SK-N-SH (cell line): ENCODE measurements around the gene OR56A5. TPM values are rescaled to one million over a fixed set of nuclear protein-coding genes. Genes with fewer than 3 reads are reported as not detected.

Source experiments
- CTCF ChIA-PET: fragments of 300-600, 350-600 bp; formaldehyde crosslinking; extraction: SDS; loops from one replicate; lab custom pipeline; 2021; lab: Yijun Ruan, JAX
- POLR2A ChIA-PET: fragments of 350-600 bp; sonication (Branson Sonifier 250); formaldehyde crosslinking; extraction: SDS; loops from one replicate; lab custom pipeline; 2020; ENCODE audit warnings: antibody characterized with exemption, inconsistent platforms; lab: Yijun Ruan, JAX
- DNase-seq: peaks from one replicate; pipeline ENCODE4 v3.0.0; 2012
- H2AFZ ChIP-seq: fragments of 200-600 bp; sonication (generic); 2 replicates; pipeline ENCODE4 v1.8.1; 2016; ENCODE audit warnings: antibody characterized with exemption, mild to moderate bottlenecking, low read depth
- H3F3A ChIP-seq: fragments of 200-600 bp; sonication (generic); replicated peaks from 2 replicates; pipeline ENCODE3; 2016; ENCODE audit warnings: antibody characterized with exemption, mild to moderate bottlenecking; ENCODE audit not compliant: insufficient read depth
- H3K27ac ChIP-seq, 2 experiments: fragments of 200-500 bp in 1 of 2; fragments of 200-600 bp in 1 of 2; sonication (Bioruptor generic) in 1 of 2; sonication (generic), shearing (Covaris generic) in 1 of 2; 2 replicates each; pipeline versions ENCODE4 v1.5.1 to v1.6.1; 2014 to 2016; ENCODE audit warnings: low read depth in 2 of 2, inconsistent platforms in 1 of 2, low read length in 1 of 2, mild to moderate bottlenecking in 1 of 2, mixed read lengths in 1 of 2
- H3K27me3 ChIP-seq: fragments of 200-600 bp; sonication (generic), shearing (Covaris generic); 2 replicates; pipeline ENCODE4 v1.6.1; 2016; ENCODE audit warnings: mixed run types; ENCODE audit not compliant: insufficient read depth
- H3K36me3 ChIP-seq, 2 experiments: fragments of 200-500 bp in 1 of 2; fragments of 200-600 bp in 1 of 2; sonication (Bioruptor generic) in 1 of 2; sonication (generic) in 1 of 2; replicated peaks in 1 of 2; 2 replicates each; pipeline versions ENCODE3 to v1.5.1; 2014 to 2016; ENCODE audit warnings: low read length in 1 of 2, mild to moderate bottlenecking in 1 of 2; ENCODE audit not compliant: insufficient read depth in 2 of 2, control insufficient read depth in 1 of 2
- H3K4me1 ChIP-seq, 2 experiments: fragments of 200-500 bp in 1 of 2; fragments of 200-600 bp in 1 of 2; sonication (Bioruptor generic) in 1 of 2; sonication (generic), shearing (Covaris generic) in 1 of 2; 2 replicates each; pipeline versions ENCODE4 v1.5.1 to v1.6.1; 2014 to 2016; ENCODE audit warnings: low read depth in 1 of 2, low read length in 1 of 2, mixed run types in 1 of 2; ENCODE audit not compliant: insufficient read depth in 2 of 2, control insufficient read depth in 1 of 2
- H3K4me2 ChIP-seq: fragments of 200-600 bp; sonication (generic), shearing (Covaris generic); 2 replicates; pipeline ENCODE4 v1.6.1; 2017; ENCODE audit warnings: mixed run types
- H3K4me3 ChIP-seq, 2 experiments: fragments of 200-500 bp in 1 of 2; fragments of 200-600 bp in 1 of 2; sonication (Bioruptor generic) in 1 of 2; sonication (generic), shearing (Covaris generic) in 1 of 2; 2 replicates each; pipeline versions ENCODE4 v1.5.1 to v1.8.1; 2014 to 2016; ENCODE audit warnings: low read depth in 2 of 2, inconsistent platforms in 1 of 2, low read length in 1 of 2, mild to moderate bottlenecking in 1 of 2, mixed read lengths in 1 of 2, moderate library complexity in 1 of 2
- H3K79me2 ChIP-seq: fragments of 200-600 bp; sonication (generic); 2 replicates; pipeline ENCODE4 v1.8.1; 2017; ENCODE audit warnings: mild to moderate bottlenecking; ENCODE audit not compliant: insufficient read depth
- H3K9ac ChIP-seq: fragments of 200-600 bp; sonication (generic); 2 replicates; pipeline ENCODE4 v1.6.1; 2017; ENCODE audit warnings: mixed run types
- H3K9me2 ChIP-seq: fragments of 200-600 bp; sonication (generic); 2 replicates; pipeline ENCODE4 v1.6.1; 2017; ENCODE audit warnings: mixed run types
- H3K9me3 ChIP-seq: fragments of 200-600 bp; sonication (generic); 2 replicates; pipeline ENCODE4 v1.6.1; 2017; ENCODE audit warnings: mixed run types, mild to moderate bottlenecking, moderate library complexity
- H4K20me1 ChIP-seq: fragments of 200-600 bp; sonication (generic); 2 replicates; pipeline ENCODE4 v1.6.1; 2017; ENCODE audit warnings: mild to moderate bottlenecking, mixed run types; ENCODE audit not compliant: insufficient read depth
- ELF1 ChIP-seq: IDR thresholded peaks from 2 replicates; pipeline ENCODE4 v1.4.0; 2012
- EP300 ChIP-seq, 2 experiments: IDR thresholded peaks; 2 replicates each; pipeline versions ENCODE4 v1.4.0 to v1.6.1; 2012; ENCODE audit warnings: borderline replicate concordance in 1 of 2, low read depth in 1 of 2, low read length in 1 of 2
- EZH2phosphoT487 ChIP-seq: fragments of 200-600 bp; sonication (generic); IDR thresholded peaks from 2 replicates; pipeline ENCODE4 v1.6.1; 2017; ENCODE audit warnings: low read depth, mixed run types, mild to moderate bottlenecking, antibody characterized with exemption, moderate library complexity, borderline replicate concordance
- GABPA ChIP-seq: IDR thresholded peaks from 2 replicates; pipeline ENCODE4 v1.4.0; 2012; ENCODE audit warnings: low read depth, mild to moderate bottlenecking
- MXI1 ChIP-seq: IDR thresholded peaks from 2 replicates; pipeline ENCODE4 v1.6.1; 2012; ENCODE audit warnings: mild to moderate bottlenecking, low read depth, low read length, improper control_type of control experiment
- NFIC ChIP-seq: IDR thresholded peaks from 2 replicates; pipeline ENCODE4 v1.4.0; 2012; ENCODE audit warnings: borderline replicate concordance
- RAD21 ChIP-seq: IDR thresholded peaks from 2 replicates; pipeline ENCODE4 v1.6.1; 2012; ENCODE audit warnings: mild to moderate bottlenecking, low read length
- RCOR1 ChIP-seq: fragments of 150-350 bp; IDR thresholded peaks from 2 replicates; pipeline ENCODE4 v1.6.1; 2017; ENCODE audit warnings: antibody characterized with exemption, low read length
- RXRA ChIP-seq: IDR thresholded peaks from 2 replicates; pipeline ENCODE4 v1.4.0; 2012; ENCODE audit warnings: low read depth, mild to moderate bottlenecking, borderline replicate concordance
- SMC3 ChIP-seq: IDR thresholded peaks from 2 replicates; pipeline ENCODE4 v1.6.1; 2012; ENCODE audit warnings: low read depth, low read length, improper control_type of control experiment
- TAF1 ChIP-seq: IDR thresholded peaks from 2 replicates; pipeline ENCODE4 v1.6.1; 2012; ENCODE audit warnings: low read depth, mild to moderate bottlenecking, low read length, moderate library complexity, borderline replicate concordance
- TCF12 ChIP-seq: IDR thresholded peaks from 2 replicates; pipeline ENCODE4 v1.4.0; 2012
- TEAD4 ChIP-seq: IDR thresholded peaks from 2 replicates; pipeline ENCODE4 v1.4.0; 2012; ENCODE audit warnings: mild to moderate bottlenecking, borderline replicate concordance; ENCODE audit not compliant: insufficient read depth
- YY1 ChIP-seq: IDR thresholded peaks from 2 replicates; pipeline ENCODE4 v1.4.0; 2012; ENCODE audit warnings: low read depth, mild to moderate bottlenecking
- WGBS: methylation state at CpG from one replicate; pipeline ENCODE4 v1.1.6; 2017; ENCODE audit warnings: low lambda C conversion rate; 5-methylcytosine and 5-hydroxymethylcytosine counted together
- polyA plus RNA-seq, 3 experiments: library from polyadenylated mRNA; depleted of rRNA; stranded (reverse); fragments of >200 nt; gene quantifications; 2 replicates each; pipeline ENCODE4 v1.2.3, GENCODE V29; 2012
- TF ChIP-seq, protein P1 (sequence below): IDR thresholded peaks from 2 replicates; pipeline ENCODE4 v1.4.0; 2012; ENCODE audit warnings: low read depth, borderline replicate concordance
- TF ChIP-seq, protein P2 (sequence below): fragments of 200-600 bp; sonication (generic); IDR thresholded peaks from 2 replicates; pipeline ENCODE4 v1.6.1; 2017; ENCODE audit warnings: antibody characterized with exemption, mild to moderate bottlenecking, moderate library complexity
- TF ChIP-seq, protein P3 (sequence below): IDR thresholded peaks from 2 replicates; pipeline ENCODE4 v1.4.0; 2012; ENCODE audit warnings: low read depth, borderline replicate concordance
- TF ChIP-seq, protein P4 (sequence below): IDR thresholded peaks from 2 replicates; pipeline ENCODE4 v1.4.0; 2012; ENCODE audit warnings: low read depth

The OR56A5 gene
- polyA plus RNA-seq, 1 of the 3 experiments (the other 2 are of a cell fraction) = not detected

DNA sequence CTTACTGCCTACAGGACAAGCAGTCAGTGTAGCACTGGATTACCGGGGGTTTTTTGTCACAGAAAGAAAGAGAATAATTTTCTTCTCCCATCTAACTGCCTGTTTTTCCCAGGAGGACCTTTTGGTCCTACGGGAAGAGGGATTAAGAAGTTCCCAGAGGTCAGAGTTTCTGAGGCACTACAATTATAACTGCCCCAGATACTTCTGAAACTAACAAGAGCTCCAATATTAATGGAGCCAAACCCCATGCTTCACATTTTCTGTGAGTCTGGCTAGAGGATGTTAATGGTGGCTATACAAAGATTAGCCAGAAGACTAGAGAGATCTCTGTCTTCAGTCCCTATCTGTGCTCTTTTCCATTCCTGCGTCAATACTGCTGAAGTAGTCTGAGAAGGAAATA lies 26.3 kb downstream of the OR56A5 start, which contains the start of gene OR56A3:
Gene OR56A3, plus strand, starts transcription at position 301 of the 400 bp plus-strand sequence. CDS start 5,096 bp downstream, outside the sequence.
- peaks cover 5% of the 10 kb centered on the region; the same call in 1 of the 2 replicates for H3K27me3 ChIP-seq
- no peak for TF ChIP-seq GABPA
- TF ChIP-seq EP300 (IDR thresholded peaks at IDR 0.05; ENCODE audit: borderline replicate concordance in 1 of 2, low read depth in 1 of 2, low read length in 1 of 2) = no peak
- TF ChIP-seq, protein P1, sequence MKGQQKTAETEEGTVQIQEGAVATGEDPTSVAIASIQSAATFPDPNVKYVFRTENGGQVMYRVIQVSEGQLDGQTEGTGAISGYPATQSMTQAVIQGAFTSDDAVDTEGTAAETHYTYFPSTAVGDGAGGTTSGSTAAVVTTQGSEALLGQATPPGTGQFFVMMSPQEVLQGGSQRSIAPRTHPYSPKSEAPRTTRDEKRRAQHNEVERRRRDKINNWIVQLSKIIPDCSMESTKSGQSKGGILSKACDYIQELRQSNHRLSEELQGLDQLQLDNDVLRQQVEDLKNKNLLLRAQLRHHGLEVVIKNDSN = no peak
- no peaks in the 10 kb centered on the region for H3K79me2 ChIP-seq
- no peak within 1 kb of the TSS for H3K9ac ChIP-seq
- 5% methylated on average over 3 of the region's 3 CpGs for WGBS
- no peak within 1 kb of the TSS for H3K4me3 ChIP-seq
- H3K4me2 ChIP-seq = no peak within 1 kb of the TSS
- H3K36me3 ChIP-seq = no peaks in the 10 kb centered on the region
- H2AFZ ChIP-seq = no peak within 1 kb of the TSS
- no peaks in the 10 kb centered on the region for H3K4me1 ChIP-seq
- POLR2A ChIA-PET = interaction anchor here (0.6 kb wide), 1 partner anchor 9 kb away, joined by 3 read pairs; no protein-coding TSS in a partner anchor
- H3K9me3 ChIP-seq = no peaks in the 10 kb centered on the region
- no peak within 1 kb of the TSS for H3K27ac ChIP-seq
- CTCF ChIA-PET = no interaction called here
- H3F3A ChIP-seq = no peaks in the 10 kb centered on the region
- H4K20me1 ChIP-seq = no peaks in the 10 kb centered on the region
- DNase-seq = no peak
- H3K9me2 ChIP-seq = no peaks in the 10 kb centered on the region

DNA sequence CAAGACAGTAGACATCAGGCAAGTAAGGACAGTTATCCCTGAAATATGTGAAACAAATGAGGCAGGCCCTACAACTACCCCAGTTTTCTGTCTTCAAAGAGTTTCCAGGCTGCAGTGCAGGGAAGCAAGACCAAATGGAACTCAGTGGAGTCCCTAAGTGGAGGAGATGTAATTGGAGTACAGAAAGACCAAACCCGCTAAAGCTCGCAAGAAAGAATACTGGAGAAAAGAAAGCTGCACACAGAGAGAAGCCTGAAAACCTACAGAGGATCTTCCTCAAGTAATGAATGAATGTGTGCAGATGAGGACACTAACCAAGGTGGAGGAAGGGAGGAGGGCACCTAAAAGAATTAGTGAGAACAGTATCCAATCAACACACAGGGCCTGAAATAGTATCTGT lies 27.5 kb downstream of the OR56A5 start:
- POLR2A ChIA-PET = no interaction called here
- no peaks in the 10 kb centered on the region for H4K20me1 ChIP-seq
- H3K4me2 ChIP-seq = no peak overlapping the region
- no peaks in the 10 kb centered on the region for H3K9me3 ChIP-seq
- CTCF ChIA-PET = no interaction called here
- no peak for TF ChIP-seq ELF1
- no peak for TF ChIP-seq EZH2phosphoT487
- TF ChIP-seq, protein P2, sequence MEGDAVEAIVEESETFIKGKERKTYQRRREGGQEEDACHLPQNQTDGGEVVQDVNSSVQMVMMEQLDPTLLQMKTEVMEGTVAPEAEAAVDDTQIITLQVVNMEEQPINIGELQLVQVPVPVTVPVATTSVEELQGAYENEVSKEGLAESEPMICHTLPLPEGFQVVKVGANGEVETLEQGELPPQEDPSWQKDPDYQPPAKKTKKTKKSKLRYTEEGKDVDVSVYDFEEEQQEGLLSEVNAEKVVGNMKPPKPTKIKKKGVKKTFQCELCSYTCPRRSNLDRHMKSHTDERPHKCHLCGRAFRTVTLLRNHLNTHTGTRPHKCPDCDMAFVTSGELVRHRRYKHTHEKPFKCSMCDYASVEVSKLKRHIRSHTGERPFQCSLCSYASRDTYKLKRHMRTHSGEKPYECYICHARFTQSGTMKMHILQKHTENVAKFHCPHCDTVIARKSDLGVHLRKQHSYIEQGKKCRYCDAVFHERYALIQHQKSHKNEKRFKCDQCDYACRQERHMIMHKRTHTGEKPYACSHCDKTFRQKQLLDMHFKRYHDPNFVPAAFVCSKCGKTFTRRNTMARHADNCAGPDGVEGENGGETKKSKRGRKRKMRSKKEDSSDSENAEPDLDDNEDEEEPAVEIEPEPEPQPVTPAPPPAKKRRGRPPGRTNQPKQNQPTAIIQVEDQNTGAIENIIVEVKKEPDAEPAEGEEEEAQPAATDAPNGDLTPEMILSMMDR = no peak
- TF ChIP-seq MXI1 = no peak
- TF ChIP-seq YY1 = no peak
- TF ChIP-seq, protein P3, sequence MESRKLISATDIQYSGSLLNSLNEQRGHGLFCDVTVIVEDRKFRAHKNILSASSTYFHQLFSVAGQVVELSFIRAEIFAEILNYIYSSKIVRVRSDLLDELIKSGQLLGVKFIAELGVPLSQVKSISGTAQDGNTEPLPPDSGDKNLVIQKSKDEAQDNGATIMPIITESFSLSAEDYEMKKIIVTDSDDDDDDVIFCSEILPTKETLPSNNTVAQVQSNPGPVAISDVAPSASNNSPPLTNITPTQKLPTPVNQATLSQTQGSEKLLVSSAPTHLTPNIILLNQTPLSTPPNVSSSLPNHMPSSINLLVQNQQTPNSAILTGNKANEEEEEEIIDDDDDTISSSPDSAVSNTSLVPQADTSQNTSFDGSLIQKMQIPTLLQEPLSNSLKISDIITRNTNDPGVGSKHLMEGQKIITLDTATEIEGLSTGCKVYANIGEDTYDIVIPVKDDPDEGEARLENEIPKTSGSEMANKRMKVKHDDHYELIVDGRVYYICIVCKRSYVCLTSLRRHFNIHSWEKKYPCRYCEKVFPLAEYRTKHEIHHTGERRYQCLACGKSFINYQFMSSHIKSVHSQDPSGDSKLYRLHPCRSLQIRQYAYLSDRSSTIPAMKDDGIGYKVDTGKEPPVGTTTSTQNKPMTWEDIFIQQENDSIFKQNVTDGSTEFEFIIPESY = no peak
- no peak for TF ChIP-seq TAF1
- TF ChIP-seq RAD21 = no peak
- no peak for TF ChIP-seq TEAD4
- no peak for TF ChIP-seq EP300 (IDR thresholded peaks at IDR 0.05; ENCODE audit: borderline replicate concordance in 1 of 2, low read depth in 1 of 2, low read length in 1 of 2)
- TF ChIP-seq RXRA = no peak
- TF ChIP-seq RCOR1 = no peak
- TF ChIP-seq TCF12 = no peak
- TF ChIP-seq SMC3 = no peak
- TF ChIP-seq NFIC = no peak
- TF ChIP-seq, protein P4, sequence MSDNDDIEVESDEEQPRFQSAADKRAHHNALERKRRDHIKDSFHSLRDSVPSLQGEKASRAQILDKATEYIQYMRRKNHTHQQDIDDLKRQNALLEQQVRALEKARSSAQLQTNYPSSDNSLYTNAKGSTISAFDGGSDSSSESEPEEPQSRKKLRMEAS = no peak
- H3K27ac ChIP-seq = no peak overlapping the region
- H2AFZ ChIP-seq = no peak overlapping the region
- no peak overlapping the region for H3K4me3 ChIP-seq
- H3K27me3 ChIP-seq = peaks cover 5% of the 10 kb centered on the region; the same call in 1 of the 2 replicates
- H3K9ac ChIP-seq = no peak overlapping the region
- H3K4me1 ChIP-seq = no peaks in the 10 kb centered on the region
- no peaks in the 10 kb centered on the region for H3F3A ChIP-seq
- DNase-seq = no peak
- no peaks in the 10 kb centered on the region for H3K36me3 ChIP-seq
- H3K79me2 ChIP-seq = no peaks in the 10 kb centered on the region
- H3K9me2 ChIP-seq = no peaks in the 10 kb centered on the region
- WGBS = 5% methylated on average over 2 of the region's 2 CpGs
